Frontal cortex (tissue), 4 donors: ENCODE results near the gene PPP1R11. TPM values are rescaled to one million over a fixed set of nuclear protein-coding genes. Genes with fewer than 3 reads are reported as not detected.
"Not testable (repeated sequence)": the region's sequence is repeated elsewhere in the genome, so short reads cannot be mapped to it uniquely, and the experiment has no call there.

Experiments used
- DNase-seq, 2 donors: peaks; one replicate each; pipeline ENCODE4 v3.0.0; 2012; ENCODE audit warnings: low spot score in 2 of 2
- FAIRE-seq: peaks from 2 replicates; lab custom pipeline; 2012; peaks lifted over from hg19 to GRCh38; lab: Jason Lieb, UNC
- small RNA-seq: library from RNA; depleted of rRNA; stranded (forward); fragments of <200 nt; gene quantifications from one replicate; pipeline ENCODE3, GENCODE V24; 2014
- total RNA-seq: library from RNA; depleted of rRNA; stranded (reverse); fragments of >200 nt; gene quantifications from one replicate; pipeline ENCODE4 v1.2.3, GENCODE V29; 2014
- donor health status: control.
- donor health status: control.
- donor health status: control.

The PPP1R11 gene
- total RNA-seq, 1 donor from 2014 or later = 17.1 TPM

GRCh38 chr6:30116724-30117123 is 49.7 kb downstream of the PPP1R11 start:
- DNase-seq (no peak), FAIRE-seq (no peak)

- DNase-seq, FAIRE-seq: not testable (repeated sequence)
These were observed 51.7 kb downstream of the PPP1R11 start for GRCh38 chr6:30118691-30119090.

Small RNA genes within 50 kb of the gene (small RNA-seq; reads per million reads assigned to genes)
- gene RF02218 (not detected), gene RF02219 (not detected), gene RF02220 (not detected)

Other genes starting within 250 kb of the PPP1R11 start
- gene HLA-G, start 239.4 kb upstream of the PPP1R11 start, total RNA-seq = not detected
- gene HLA-A, start 124.7 kb upstream of the PPP1R11 start, total RNA-seq = 55.4 TPM
- gene POLR1H, start 5.9 kb upstream of the PPP1R11 start, total RNA-seq = 15.5 TPM
- not detected for gene RNF39, start 8.6 kb downstream of the PPP1R11 start, total RNA-seq
- not detected for gene TRIM31, start 45.9 kb downstream of the PPP1R11 start, total RNA-seq
- gene TRIM40, start 68.9 kb downstream of the PPP1R11 start, total RNA-seq = not detected
- gene TRIM10, start 94.0 kb downstream of the PPP1R11 start, total RNA-seq = under 0.01 TPM
- not detected for gene TRIM15, start 96.3 kb downstream of the PPP1R11 start, total RNA-seq
- 14.3 TPM for gene TRIM26, start 146.2 kb downstream of the PPP1R11 start, total RNA-seq